GM12801 (cell line): ENCODE data around the gene SQSTM1.

ENCODE experiments used
- CTCF ChIP-seq: IDR thresholded peaks from one replicate; pipeline ENCODE4 v1.5.1; 2011; ENCODE audit warnings: control low read depth; ENCODE audit not compliant: insufficient read length; ENCODE audit errors: extremely low read depth

The SQSTM1 gene

GRCh38 chr5:179812997-179813607 lies 7.6 kb upstream of the SQSTM1 start:
- no peak for TF ChIP-seq CTCF

- TF ChIP-seq CTCF = no peak
These were observed 6.6 kb upstream of the SQSTM1 start for GRCh38 chr5:179814090-179814489.

GRCh38 chr5:179815491-179816249 lies 5.0 kb upstream of the SQSTM1 start:
- no peak for TF ChIP-seq CTCF

- no peak for TF ChIP-seq CTCF
These were observed 4.3 kb upstream of the SQSTM1 start for GRCh38 chr5:179816401-179816795.

GRCh38 chr5:179816796-179817469 lies 3.8 kb upstream of the SQSTM1 start:
- no peak for TF ChIP-seq CTCF

- TF ChIP-seq CTCF = no peak
These were observed 3.2 kb upstream of the SQSTM1 start for GRCh38 chr5:179817470-179817840.

- TF ChIP-seq CTCF = no peak
These were observed 2.6 kb upstream of the SQSTM1 start for GRCh38 chr5:179817890-179818745.
